ENCODE data around the gene ARAP2.

The ARAP2 gene

DNA sequence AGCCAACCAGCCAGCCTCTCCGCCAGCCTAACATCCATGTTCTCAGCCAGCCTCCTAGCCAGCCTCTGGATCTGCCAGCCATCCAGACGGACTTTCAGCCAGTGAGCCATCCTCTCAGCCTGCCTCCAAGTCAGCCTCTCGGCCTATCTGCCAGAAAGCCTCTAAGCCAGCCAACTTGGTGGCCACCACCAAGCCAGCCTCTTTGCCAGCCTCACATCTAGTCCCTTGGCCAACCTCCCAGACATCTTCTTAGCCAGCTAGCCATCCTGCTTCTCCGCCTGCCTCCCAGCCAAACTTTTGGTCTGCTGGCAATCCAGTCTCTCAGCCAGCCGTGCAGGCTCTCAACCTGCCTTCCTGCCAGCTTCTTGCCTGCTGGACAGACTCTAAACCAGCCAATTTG is 16.4 kb upstream of the ARAP2 start:
- DNase-seq, result peak in 14 of 51 donors; percentile 3 to 40 (median 22)

DNA sequence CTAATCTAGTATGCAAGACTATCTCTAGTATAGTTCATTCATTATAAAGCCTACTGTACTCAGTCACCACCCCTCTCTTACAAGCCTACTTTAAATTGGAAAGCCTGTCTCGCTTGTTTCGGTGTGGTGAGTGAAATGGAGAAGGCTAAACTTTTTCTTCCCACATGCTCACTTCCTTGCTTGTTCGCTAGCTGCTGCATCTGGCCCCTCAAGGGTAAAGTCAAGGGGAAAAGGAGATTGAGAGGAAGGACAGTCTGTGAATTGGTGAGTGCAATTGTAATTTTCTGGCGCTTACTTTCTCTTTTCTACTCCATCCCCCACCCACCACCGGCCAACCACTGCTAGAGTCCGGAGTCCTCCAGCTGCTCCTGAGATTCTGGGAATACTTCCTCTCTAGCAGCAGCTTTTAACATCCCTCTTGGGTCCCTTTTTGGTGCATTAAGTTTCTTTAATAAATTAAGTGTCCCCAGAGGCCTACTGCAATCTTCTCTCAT is 12.1 kb upstream of the ARAP2 start:
- peak in 25 of 51 donors; percentile 3 to 63 (median 22) for DNase-seq

DNA sequence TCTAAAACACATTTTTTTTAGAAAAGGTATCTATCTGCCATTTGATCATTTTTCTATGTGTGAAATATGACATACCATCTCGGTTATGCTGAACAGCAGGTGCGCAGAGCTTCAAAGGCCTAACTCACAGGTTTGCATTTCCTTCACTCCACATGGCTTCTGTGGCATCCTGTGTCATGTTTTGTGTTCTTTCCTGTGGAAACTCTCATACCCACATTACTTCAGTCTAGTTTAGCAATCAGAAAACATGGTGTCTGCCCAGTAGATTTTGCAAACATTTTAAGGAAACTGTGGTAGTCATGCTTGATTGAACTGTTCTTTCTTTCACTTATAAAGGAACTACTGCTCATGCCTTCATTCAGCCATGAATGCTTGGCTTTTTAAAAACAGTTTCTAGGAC is 11.3 kb upstream of the ARAP2 start:
- peak in 2 of 51 donors; percentile 35 to 63 for DNase-seq

DNA sequence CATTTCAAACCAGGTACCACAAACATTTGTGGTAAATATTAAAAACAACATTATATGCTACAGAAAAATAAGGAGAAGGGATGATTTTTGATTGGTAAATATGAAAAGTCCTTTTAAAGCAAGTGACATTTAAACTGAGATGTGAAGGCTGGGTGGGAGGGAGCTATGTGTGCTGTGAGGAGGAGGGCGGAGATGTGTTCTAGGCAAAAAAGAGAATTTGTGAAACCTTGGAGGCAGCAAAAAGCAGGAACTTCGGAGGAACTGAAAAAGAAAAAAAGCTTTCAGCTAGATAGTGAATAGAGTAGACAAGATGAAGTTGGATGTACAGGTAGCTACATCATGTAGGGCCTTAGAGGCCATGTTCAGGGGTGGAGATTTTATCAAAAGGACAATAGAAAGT is 10.1 kb upstream of the ARAP2 start:
- DNase-seq, result peak in 1 of 51 donors; percentile 25

DNA sequence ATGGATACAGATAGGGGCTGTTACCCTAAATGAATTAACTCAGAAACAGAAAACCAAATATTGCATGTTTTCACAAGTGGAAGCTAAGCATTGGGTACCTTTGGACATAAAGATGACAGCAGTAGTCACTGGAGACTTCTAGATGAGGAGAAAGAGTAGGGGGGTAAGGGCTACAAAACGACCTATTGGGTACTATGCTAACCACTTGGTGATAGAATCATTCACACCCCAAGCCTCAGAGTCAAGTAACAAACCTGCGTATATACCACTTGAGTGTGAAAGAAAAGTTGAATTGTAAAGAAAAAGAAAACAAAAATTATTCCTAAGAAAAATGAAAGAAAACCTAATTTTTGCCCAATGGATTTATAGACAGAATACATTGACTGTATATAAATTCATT is 7.7 kb upstream of the ARAP2 start:
- no peak for DNase-seq

DNA sequence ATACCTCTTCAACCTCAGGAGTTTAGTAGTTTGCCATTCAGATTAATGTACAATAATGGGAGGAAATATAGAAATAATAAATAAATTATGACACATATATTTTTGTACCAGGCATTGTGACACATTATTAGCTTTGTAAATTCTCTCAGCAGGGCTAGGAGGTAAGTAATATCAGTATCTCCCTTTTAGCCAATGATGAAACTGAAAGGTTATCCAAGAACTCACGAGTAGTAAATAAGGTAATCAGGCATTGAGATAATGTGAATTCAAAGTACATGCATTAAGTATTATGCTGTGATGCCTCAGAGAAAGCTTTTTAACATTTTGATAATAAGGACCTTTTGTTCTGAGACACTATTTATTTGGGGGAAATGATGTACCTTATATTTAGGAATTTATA is 5.3 kb upstream of the ARAP2 start:
- DNase-seq, result no peak

DNA sequence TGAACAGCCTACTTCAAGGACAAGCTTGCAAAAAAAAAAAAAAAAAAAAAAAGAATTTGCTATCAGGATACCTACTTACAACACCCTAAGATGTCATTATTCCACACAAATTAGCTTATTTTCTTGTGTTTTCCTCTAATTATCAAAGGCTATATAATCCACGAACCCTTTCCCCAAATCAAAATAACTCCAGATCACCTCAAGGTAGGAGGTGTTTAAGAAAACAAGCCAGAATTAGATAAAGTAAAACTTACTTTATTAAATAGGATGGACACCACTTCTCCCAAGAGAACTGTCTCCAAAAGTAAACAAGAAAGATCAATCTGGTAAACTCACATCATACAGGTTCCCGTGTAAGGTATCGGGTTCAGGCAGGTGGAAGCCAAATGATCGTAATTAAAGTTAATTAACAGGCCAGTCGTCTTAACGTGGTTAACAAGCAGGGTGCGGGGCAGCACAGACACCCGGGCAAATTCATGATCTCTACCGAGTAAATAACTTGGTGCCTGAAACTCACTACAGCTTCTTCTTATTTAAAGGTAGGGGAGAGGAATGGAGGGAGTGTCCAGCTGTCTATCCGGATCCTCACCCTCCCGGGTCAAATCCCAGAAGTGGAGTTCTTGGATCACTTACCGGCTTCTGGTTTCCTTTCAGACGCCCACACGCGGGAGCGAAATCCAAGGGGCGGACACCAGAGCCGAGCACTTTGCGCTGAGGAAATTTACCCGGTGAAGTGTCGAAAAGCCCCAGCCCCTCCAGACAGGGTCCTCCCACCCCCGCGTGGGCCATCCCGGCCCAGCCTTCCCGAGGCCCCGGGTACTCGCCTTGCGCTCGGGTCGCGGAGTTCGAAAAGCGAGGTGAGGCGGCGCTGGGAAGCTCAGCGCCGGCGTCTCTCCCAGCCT is 708 bp downstream of the ARAP2 start:
- DNase-seq, result peak in 43 of 51 donors; percentile 19 to 80 (median 55)

DNA sequence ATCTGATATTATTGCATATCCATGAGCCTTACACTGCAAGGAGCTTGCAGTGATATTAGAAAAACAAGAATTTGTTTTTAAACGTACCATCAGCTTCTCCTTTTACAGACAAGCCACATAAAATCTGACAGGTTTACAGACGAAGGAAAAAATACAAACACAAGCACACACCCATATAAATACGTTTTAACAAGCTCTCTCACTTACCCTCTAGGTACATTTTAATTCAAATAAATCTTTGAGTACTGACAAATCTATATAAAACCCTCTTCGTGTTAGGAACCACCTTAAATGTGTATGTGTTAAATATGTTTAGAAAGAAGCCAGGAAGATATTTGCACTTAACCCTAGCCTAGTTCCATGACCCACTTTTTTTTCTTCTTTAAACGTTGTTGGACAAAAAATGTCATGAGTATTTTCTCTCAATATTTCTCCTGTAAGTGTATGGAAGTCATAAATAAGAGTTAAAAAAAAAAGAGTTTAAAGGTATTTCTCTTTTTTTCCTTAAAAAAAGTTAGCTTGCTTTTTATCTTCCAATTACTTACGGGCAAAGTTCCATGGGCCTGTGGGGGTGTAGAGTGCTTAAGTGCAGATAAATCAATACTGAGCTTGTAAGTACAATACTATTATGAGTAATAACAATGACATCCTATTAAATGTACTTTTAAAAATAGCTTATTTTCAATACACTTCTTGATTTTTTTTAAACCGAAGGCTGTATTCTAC is 1.5 kb downstream of the ARAP2 start:
- DNase-seq, result peak in 1 of 51 donors; percentile 42

DNA sequence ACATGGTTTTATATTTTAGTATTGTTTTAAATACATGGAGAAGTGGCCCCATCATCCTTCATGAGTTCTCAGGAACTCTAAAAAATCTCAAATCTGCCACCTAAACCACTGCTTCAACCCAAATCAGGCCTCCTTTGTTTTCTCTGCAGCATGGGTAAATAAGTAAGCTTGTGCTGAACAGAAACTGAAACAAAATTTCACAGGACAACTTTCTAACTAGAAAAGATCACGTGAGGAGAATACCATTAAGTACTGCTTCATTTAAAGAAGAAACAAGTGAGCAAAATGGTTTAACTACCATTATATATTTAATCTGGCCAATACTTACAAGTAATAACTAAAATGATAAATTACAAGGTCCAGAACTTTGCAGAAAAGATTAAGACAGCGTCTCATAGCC is 2.5 kb downstream of the ARAP2 start:
- peak in 1 of 51 donors; percentile 54 for DNase-seq

DNA sequence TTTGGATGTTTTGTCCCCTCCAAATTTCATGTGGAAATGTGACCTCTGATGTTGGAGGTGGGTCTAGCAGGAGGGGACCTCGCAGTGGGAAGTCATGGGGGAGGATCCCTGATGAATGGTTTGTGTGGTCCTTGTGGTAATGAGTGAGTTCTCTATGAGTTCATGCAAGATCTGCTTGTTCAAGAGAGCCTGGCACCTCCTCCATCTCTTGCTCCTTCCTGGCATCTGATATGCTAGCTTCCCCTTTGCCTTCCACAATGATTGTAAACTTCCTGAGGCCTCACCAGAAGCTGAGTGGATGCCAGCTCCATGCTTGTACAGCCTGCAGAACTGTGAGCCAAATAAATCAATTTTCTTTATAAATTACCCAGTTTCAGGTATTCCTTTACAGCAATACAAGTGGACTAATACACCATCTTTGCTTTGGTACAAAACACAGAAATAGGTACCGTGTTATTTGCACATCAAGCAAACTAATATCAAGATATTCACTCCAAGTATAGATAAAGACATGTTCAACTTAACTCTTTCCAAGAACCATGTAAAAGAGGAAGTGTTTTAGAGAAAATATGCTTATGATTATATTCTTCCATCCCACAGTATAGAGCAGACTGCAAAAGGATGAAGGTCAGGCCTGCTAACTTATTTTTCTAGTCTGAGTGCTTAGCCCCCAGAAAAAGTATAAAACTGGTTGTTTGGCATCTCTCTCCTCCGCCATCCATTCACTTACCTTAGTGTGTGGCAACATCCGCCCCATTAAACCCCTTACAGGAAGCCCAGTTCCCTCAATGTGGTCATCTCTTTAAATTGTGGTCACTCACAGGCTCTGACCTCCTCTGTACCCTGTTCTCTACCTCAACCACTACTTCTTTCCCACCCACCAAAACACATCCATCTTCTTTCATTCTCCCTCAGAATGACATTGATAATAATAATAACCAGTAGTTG is 6.7 kb downstream of the ARAP2 start:
- no peak for DNase-seq

DNA sequence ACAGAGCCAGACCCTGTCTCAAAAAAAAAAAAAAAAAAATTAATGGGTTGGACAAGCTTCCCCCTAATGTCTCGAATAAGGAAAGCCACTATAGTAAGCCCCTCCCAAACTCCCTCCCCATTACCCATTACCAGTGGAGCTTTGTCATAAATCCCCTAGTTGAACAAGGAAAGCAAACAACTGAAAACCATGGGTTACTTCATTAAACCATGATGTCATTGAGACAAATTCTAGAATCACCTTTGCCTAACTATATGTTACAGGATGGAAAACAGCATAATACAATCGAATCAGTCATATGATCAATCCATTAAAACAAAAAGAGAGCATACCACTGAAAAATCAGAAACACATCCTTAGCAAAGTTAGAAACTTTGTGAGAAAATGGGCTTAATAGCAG is 8.2 kb downstream of the ARAP2 start:
- no peak for DNase-seq

DNA sequence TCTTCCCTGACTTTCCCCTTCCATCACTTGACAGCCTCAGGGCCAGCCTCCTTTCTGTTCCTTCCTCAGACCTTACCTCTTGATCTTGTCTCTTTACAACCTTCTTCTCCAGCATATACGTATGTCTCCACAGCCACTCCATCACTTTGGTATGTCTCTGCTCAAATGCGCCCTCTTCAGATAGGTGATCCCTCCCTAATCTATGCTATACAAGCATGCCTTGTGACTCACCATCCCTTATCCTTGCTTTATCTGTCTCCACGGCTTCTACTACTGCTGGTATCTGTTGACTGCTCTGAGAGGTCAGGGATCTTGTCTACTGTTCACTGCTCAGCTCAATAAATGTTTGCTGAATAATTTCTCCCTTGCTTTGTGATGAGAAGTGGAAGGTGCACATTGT is 9.0 kb downstream of the ARAP2 start:
- no peak for DNase-seq

DNA sequence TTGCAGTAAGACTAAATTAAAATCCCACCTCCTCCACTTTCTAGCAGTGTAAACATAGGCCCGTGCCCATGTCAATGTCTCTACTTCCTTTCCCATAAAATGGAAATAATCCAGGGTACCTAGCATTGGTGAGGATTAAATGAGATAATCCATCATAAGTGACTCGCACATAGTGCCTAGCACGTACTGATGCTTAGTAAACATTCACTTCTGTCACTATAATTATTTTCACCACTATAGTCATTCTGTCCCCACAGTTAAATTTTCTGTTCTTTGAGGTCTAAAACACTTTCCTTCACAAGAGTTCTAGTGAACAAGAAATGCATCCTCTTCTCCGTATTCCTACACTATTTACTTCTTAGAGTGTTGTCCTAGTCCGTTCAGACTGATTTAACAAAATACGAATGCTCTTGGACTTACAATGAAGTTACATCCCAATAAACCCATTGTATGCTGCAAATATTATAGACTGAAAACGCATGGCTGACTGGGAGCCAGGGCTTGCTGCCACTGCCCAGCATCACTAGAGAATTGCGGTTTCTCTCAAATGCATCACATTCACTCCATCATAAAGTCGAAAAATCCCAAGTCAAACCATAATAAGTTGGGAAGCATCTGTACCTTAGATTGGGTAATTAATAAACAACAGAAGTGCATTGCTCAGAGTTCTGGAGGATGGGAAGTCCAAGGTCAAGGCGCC is 10.6 kb downstream of the ARAP2 start:
- peak in 1 of 51 donors; percentile 19 for DNase-seq

DNA sequence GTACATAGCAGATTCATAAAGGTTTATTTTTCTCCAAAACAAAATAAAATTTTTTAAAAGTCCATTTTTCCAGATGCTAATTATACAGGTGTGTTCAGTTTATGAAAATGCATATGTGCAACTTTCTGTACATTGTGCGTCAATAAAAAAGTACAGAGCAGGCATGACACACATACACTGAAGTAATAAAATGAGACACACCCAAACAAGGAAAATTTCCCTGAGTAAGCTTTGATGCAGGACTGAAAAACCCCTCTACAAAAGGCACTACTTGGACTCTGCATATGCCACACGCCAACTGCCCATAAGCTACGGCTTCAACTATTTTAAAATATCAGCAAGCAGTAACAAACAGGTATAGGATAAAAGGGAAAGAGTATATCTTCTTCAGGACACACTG is 13.8 kb downstream of the ARAP2 start:
- DNase-seq, result no peak

DNA sequence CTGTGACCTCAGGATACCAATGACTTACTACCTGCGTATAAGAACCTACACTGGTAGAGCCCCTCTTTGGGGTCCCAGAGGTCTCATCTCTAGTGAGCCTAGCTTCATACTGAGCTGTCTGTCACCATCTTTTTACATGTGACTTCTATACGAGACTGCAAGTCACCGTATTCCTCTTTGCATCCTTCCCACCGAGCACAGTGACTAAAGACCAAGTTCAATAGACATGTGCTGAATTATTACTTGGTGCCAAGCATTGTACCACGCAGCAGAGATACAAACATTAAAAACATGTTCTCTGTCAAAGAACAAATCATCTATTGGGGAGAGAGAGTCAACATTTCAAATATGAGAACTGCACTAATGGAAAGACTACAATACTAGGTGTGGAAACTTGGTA is 16.4 kb downstream of the ARAP2 start:
- DNase-seq, result peak in 1 of 51 donors; percentile 30

DNA sequence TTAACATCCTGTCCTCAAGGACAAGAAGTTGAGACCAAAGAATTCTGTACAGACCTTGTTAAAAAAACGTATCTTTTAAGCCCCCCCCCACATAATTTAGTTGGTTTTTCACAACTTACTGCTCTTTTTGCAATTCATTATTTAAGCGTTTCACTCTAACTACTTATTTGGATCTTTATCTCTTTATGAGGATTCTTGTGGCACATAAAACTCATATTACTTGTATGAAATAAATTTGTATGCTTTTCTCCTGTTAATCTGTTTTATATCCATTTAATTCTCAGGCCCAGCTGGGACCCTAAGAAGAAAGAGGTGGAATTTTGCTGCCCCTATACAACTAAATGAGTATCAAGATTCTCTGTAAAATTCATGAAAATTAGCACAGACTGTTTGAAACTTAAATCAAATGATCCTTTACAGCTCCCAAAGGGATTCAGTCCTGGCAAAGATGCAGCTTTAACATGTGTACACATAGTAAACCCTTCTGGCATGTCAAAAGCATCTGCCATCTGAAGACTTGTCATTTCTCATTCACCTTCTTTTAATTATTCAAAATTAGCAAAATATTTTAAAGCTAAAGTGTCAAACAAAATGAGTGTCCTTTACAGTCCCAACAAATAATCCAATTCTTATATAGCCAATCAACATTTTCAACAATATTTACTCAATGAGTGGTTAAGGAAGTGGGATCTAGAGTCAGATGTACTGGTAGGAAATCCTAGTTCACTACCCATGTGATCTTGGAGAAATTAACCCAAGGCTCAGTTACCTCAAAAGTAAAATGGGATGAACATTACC is 17.7 kb downstream of the ARAP2 start:
- no peak for DNase-seq

DNA sequence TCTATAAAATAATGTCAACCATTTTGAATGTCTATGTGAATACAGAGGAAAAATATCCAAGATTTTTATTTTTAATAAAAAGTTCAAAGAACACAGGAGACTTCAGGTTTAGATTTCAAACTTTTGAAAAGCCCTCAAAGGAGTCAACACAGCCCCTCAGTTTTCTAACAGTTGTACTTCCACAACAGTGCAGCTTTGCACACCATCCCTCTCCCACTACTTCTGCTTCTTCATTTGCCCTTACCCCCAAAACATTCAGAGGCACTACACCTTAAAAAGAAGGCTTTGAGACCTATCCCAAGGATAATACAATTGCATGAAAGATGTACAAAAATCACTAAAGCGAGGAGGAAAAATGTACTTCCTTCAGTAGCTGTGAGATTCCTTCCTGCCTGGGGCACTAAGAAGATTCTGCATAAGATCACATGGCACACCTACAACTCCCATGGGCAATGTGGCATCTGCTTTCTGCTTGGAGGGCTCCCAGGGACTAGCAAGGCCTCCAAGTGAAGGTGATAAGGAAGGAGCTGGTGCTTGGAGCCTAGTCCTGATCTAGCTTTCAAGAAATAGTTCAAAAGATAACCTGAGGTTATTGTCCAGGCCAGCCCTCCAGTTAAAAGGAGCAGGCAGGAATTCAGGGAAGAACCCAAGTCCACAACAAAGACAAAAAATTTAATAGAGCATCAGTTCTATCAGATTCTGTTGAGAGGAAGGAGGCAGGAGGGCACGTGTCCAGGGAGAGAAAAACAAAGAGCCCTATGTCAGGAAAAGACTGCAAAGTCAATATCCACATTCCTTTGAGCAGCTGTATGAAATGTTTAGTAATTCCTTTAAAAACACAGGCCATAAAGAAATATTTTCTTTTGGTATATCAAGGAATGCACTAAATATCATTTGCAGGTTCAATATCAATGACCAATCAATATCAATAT is 19.1 kb downstream of the ARAP2 start:
- peak in 10 of 51 donors; percentile 4 to 73 (median 25) for DNase-seq

DNA sequence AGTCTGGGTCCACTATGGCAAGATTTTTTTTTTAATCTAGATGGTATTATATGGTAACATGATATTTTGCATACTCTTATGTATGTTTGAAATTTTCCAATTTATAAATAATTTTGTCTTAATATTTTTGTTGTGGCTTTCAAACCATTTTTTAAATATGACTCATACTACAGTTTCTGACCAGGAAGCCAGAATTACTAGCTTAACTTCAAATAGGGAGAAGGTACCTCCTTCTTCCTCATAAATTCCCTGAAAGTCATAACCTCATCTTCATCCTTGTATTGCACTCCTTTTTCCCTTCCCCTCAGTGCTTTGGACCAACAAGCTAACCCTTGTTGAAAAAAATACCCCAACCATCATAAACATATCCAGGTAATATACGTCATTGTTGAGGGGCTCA is 21.6 kb downstream of the ARAP2 start:
- DNase-seq, result no peak

DNA sequence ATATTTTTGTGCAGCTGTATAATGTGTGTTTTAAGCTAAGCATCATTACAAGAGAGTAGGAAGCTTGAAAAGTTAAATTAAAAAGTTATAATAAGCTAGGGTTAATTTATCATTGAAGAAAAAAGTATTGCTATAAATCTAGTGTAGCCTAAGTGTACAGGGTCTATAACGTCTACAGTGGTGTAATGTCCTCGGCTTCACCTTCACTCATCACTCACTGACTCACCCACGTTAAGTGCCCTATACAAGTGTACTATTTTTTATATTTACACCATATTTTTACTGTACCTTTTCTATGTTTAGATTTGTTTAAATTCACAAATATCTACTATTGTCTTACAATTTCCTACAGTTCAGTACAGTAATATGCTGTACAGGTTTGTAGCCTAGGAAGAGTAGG is 23.5 kb downstream of the ARAP2 start:
- no peak for DNase-seq

Data from hypothalamus (tissue), 51 donors.